CD14-positive monocyte (primary cell): Measurements from ENCODE around the gene RRP9. TPM values are rescaled to one million over a fixed set of nuclear protein-coding genes. Genes with fewer than 3 reads are reported as not detected.
"Not testable (repeated sequence)": the region's sequence is repeated elsewhere in the genome, so short reads cannot be mapped to it uniquely, and the experiment has no call there.

Source experiments
- DNase-seq, 3 donors: peaks; one replicate each; pipeline ENCODE4 v3.0.0-alpha.2; 2011 to 2022
- H2AFZ ChIP-seq: 2 replicates; pipeline ENCODE4 v1.6.0; 2012; ENCODE audit warnings: mild to moderate bottlenecking, low read depth, low read length, inconsistent platforms; ENCODE audit not compliant: insufficient read depth, poor library complexity, severe bottlenecking
- H3K27ac ChIP-seq, 2 donors: 1 replicate in 1 of 2; 2 replicates in 1 of 2; pipeline ENCODE4 v1.5.1; 2012 to 2013; ENCODE audit warnings: low read length in 2 of 2, control low read depth in 1 of 2, inconsistent platforms in 1 of 2, low read depth in 1 of 2, mild to moderate bottlenecking in 1 of 2
- H3K27me3 ChIP-seq, 2 donors: one replicate each; pipeline versions ENCODE4 v1.6.0 to v1.6.1; 2011 to 2013; ENCODE audit warnings: low read length in 2 of 2; ENCODE audit not compliant: control insufficient read depth in 2 of 2, insufficient read depth in 2 of 2
- H3K36me3 ChIP-seq, 2 donors: replicated peaks in 1 of 2; 1 replicate in 1 of 2; 2 replicates in 1 of 2; pipeline versions ENCODE4 v1.5.1 to v1.6.1; 2012 to 2013; ENCODE audit warnings: low read length in 2 of 2, control low read depth in 1 of 2, inconsistent platforms in 1 of 2, mild to moderate bottlenecking in 1 of 2; ENCODE audit not compliant: insufficient read depth in 2 of 2, control insufficient read depth in 1 of 2
- H3K4me1 ChIP-seq, 2 donors: 1 replicate in 1 of 2; 2 replicates in 1 of 2; pipeline versions ENCODE4 v1.5.1 to v1.6.1; 2012 to 2013; ENCODE audit warnings: low read length in 2 of 2, control low read depth in 1 of 2, inconsistent platforms in 1 of 2, mild to moderate bottlenecking in 1 of 2, moderate library complexity in 1 of 2; ENCODE audit not compliant: insufficient read depth in 2 of 2, control insufficient read depth in 1 of 2
- H3K4me2 ChIP-seq: replicated peaks from 2 replicates; pipeline ENCODE3; 2012; ENCODE audit warnings: low read length, moderate library complexity, mild to moderate bottlenecking; ENCODE audit not compliant: poor library complexity, severe bottlenecking; ENCODE audit errors: extremely low read depth
- H3K4me3 ChIP-seq, 3 experiments: fragments of 200-600 bp in 1 of 3; sonication (generic) in 1 of 3; replicated peaks in 1 of 3; 1 replicate in 2 of 3; 2 replicates in 1 of 3; pipeline ENCODE4 v1.5.1; 2011 to 2013; ENCODE audit warnings: low read length in 3 of 3, mild to moderate bottlenecking in 3 of 3, control low read depth in 2 of 3, low read depth in 2 of 3, inconsistent platforms in 1 of 3, moderate library complexity in 1 of 3
- H3K79me2 ChIP-seq: 2 replicates; pipeline ENCODE4 v1.6.0; 2012; ENCODE audit warnings: mild to moderate bottlenecking, control low read depth, inconsistent platforms, low read length, moderate library complexity; ENCODE audit not compliant: insufficient read depth
- H3K9ac ChIP-seq: 2 replicates; pipeline ENCODE4 v1.6.0; 2017; ENCODE audit warnings: low read length, mild to moderate bottlenecking; ENCODE audit not compliant: insufficient read depth, poor library complexity, severe bottlenecking
- H3K9me3 ChIP-seq, 2 donors: replicated peaks in 1 of 2; 1 replicate in 1 of 2; 2 replicates in 1 of 2; pipeline versions ENCODE4 v1.5.1 to v1.6.1; 2012 to 2013; ENCODE audit warnings: low read length in 2 of 2, control low read depth in 1 of 2; ENCODE audit not compliant: control insufficient read depth in 1 of 2, insufficient read depth in 1 of 2
- H4K20me1 ChIP-seq: 2 replicates; pipeline ENCODE4 v1.6.0; 2012; ENCODE audit warnings: mild to moderate bottlenecking, low read length, control low read depth, moderate library complexity; ENCODE audit not compliant: insufficient read depth
- H3K27ac Mint-ChIP-seq, 7 donors: one replicate each; pipeline ENCODE4 v1.8.0; 2020; ENCODE audit warnings: mild to moderate bottlenecking in 7 of 7, mixed read lengths in 7 of 7, moderate library complexity in 6 of 7, inconsistent platforms in 2 of 7
- H3K27me3 Mint-ChIP-seq, 3 donors: one replicate each; pipeline ENCODE4 v1.8.0; 2021 to 2022; ENCODE audit warnings: low read depth in 3 of 3, mild to moderate bottlenecking in 3 of 3, mixed read lengths in 3 of 3, moderate library complexity in 3 of 3, inconsistent platforms in 1 of 3
- H3K36me3 Mint-ChIP-seq, 2 donors: one replicate each; pipeline ENCODE4 v1.8.0; 2020; ENCODE audit warnings: mixed read lengths in 2 of 2, inconsistent platforms in 1 of 2, mild to moderate bottlenecking in 1 of 2
- H3K4me1 Mint-ChIP-seq: one replicate; pipeline ENCODE4 v1.8.0; 2020; ENCODE audit warnings: mild to moderate bottlenecking, mixed read lengths
- H3K4me3 Mint-ChIP-seq, 2 donors: one replicate each; pipeline ENCODE4 v1.8.0; 2020; ENCODE audit warnings: mild to moderate bottlenecking in 2 of 2, mixed read lengths in 2 of 2, moderate library complexity in 1 of 2
- H3K9me3 Mint-ChIP-seq, 7 donors: one replicate each; pipeline ENCODE4 v1.8.0; 2020 to 2022; ENCODE audit warnings: mixed read lengths in 7 of 7, mild to moderate bottlenecking in 6 of 7, moderate library complexity in 6 of 7, inconsistent platforms in 2 of 7
- CTCF ChIP-seq: fragments of 200-600 bp; IDR thresholded peaks from one replicate; pipeline ENCODE4 v1.8.0; 2022; ENCODE audit warnings: antibody characterized with exemption, mild to moderate bottlenecking
- WGBS: methylation state at CpG from one replicate; pipeline ENCODE4 v1.1.5; 2013; ENCODE audit warnings: missing lambda C conversion rate; ENCODE audit not compliant: insufficient coverage; 5-methylcytosine and 5-hydroxymethylcytosine counted together
- intact Hi-C, 2 donors: fragments of 100-400 bp; cut with micrococcal nuclease; formaldehyde crosslinking; loops; one replicate each; pipeline versions ENCODE4 v1.15.0 to v1.15.1; 2023
- polyA plus RNA-seq, 3 donors: library from polyadenylated mRNA; depleted of rRNA in 1 of 3; unstranded in 2 of 3; stranded (reverse) in 1 of 3; fragments of 300-500 nt in 2 of 3; fragments of >200 nt in 1 of 3; fragmentation: Illumina TruSeq in 2 of 3; gene quantifications; 1 replicate in 2 of 3; 2 replicates in 1 of 3; pipeline ENCODE4 v1.2.3, GENCODE V29; 2012 to 2021

RRP9 gene
- polyA plus RNA-seq, 3 donors: 6.7 to 10.4 (median 9.9) TPM

GRCh38 chr3:51908026-51908425 lies 33.7 kb downstream of the RRP9 start:
- H3K79me2 ChIP-seq: no peaks in the 10 kb centered on the region
- no peak overlapping the region for H2AFZ ChIP-seq
- TF ChIP-seq CTCF: no peak
- no peaks in the 10 kb centered on the region for H4K20me1 ChIP-seq
- Mint-ChIP-seq H3K4me3 (no peak overlapping the region), H3K27me3 (peaks cover 5 to 18% (median 9%) of the 10 kb centered on the region in 3 donors), H3K36me3 (no peaks in the 10 kb centered on the region), H3K4me1 (no peaks in the 10 kb centered on the region), H3K27ac (no peak overlapping the region), H3K9me3 (peaks cover 21 to 51% (median 39%) of the 10 kb centered on the region in 7 donors)
- no peak overlapping the region for H3K9ac ChIP-seq
- no peaks in the 10 kb centered on the region for H3K4me1 ChIP-seq
- no peaks in the 10 kb centered on the region for H3K36me3 ChIP-seq
- no peak overlapping the region for H3K4me3 ChIP-seq
- no peak for DNase-seq
- intact Hi-C loops: no loop called here
- no peak overlapping the region for H3K27ac ChIP-seq
- peaks cover 0 to 14% of the 10 kb centered on the region in 2 donors for H3K9me3 ChIP-seq
- 57% methylated on average over 1 of the region's 4 CpGs for WGBS
- no peak overlapping the region for H3K4me2 ChIP-seq
- H3K27me3 ChIP-seq: no peaks in the 10 kb centered on the region

GRCh38 chr3:51904034-51904823 lies 37.5 kb downstream of the RRP9 start:
- H3K79me2 ChIP-seq: no peaks in the 10 kb centered on the region
- no peaks in the 10 kb centered on the region for H3K4me1 ChIP-seq
- no peak overlapping the region for H3K27ac ChIP-seq
- no peak overlapping the region for H3K9ac ChIP-seq
- no peaks in the 10 kb centered on the region for H3K36me3 Mint-ChIP-seq
- peaks cover 17 to 39% (median 32%) of the 10 kb centered on the region in 7 donors for H3K9me3 Mint-ChIP-seq
- H3K9me3 ChIP-seq: peaks cover 0 to 14% of the 10 kb centered on the region in 2 donors
- no peak for DNase-seq
- H3K27me3 ChIP-seq: peaks cover 0 to 3% of the 10 kb centered on the region in 2 donors
- no peaks in the 10 kb centered on the region for H3K4me1 Mint-ChIP-seq
- H2AFZ ChIP-seq: no peak overlapping the region
- H3K36me3 ChIP-seq: no peaks in the 10 kb centered on the region
- intact Hi-C loops: no loop called here
- no peak overlapping the region for H3K27ac Mint-ChIP-seq
- WGBS: 100% methylated on average over 1 of the region's 2 CpGs
- H3K4me3 ChIP-seq: no peak overlapping the region
- peaks cover 6 to 21% (median 12%) of the 10 kb centered on the region in 3 donors for H3K27me3 Mint-ChIP-seq
- H3K4me3 Mint-ChIP-seq: no peak overlapping the region
- no peak for TF ChIP-seq CTCF
- H4K20me1 ChIP-seq: no peaks in the 10 kb centered on the region
- no peak overlapping the region for H3K4me2 ChIP-seq

GRCh38 chr3:51902361-51902760 lies 39.3 kb downstream of the RRP9 start:
- H3K27ac Mint-ChIP-seq, H3K36me3 Mint-ChIP-seq, H3K4me1 Mint-ChIP-seq, H3K79me2 ChIP-seq, H3K9ac ChIP-seq, H4K20me1 ChIP-seq, H3K27me3 ChIP-seq, H2AFZ ChIP-seq, H3K36me3 ChIP-seq, H3K4me1 ChIP-seq, H3K27ac ChIP-seq, H3K4me3 Mint-ChIP-seq, H3K4me2 ChIP-seq, H3K9me3 ChIP-seq, DNase-seq, intact Hi-C loops, H3K4me3 ChIP-seq: not testable (repeated sequence)
- Mint-ChIP-seq H3K27me3 (peaks cover 14 to 25% (median 14%) of the 10 kb centered on the region in 3 donors), H3K9me3 (peaks cover 11 to 28% (median 19%) of the 10 kb centered on the region in 7 donors)
- 60% methylated on average over 3 of the region's 7 CpGs for WGBS
